SK-N-MC (cell line): ENCODE results near the gene BACE1-AS.

Experiments used
- DNase-seq: peaks from one replicate; pipeline ENCODE4 v3.0.0-alpha.2; 2011; ENCODE audit warnings: low read depth, low spot score
- H3K27ac ChIP-seq: fragments of 200-600 bp; sonication (generic); 2 replicates; pipeline ENCODE4 v1.5.1; 2016; ENCODE audit warnings: mixed run types
- H3K36me3 ChIP-seq: fragments of 200-600 bp; sonication (generic); 2 replicates; pipeline ENCODE4 v1.6.1; 2017; ENCODE audit warnings: antibody characterized with exemption, low read length, mixed read lengths; ENCODE audit not compliant: insufficient read depth
- H3K4me3 ChIP-seq: fragments of 200-600 bp; sonication (generic); 2 replicates; pipeline ENCODE4 v1.5.1; 2016
- H3K9ac ChIP-seq: fragments of 200-600 bp; sonication (generic); 2 replicates; pipeline ENCODE4 v1.8.0; 2017; ENCODE audit warnings: mixed run types, mixed read lengths; ENCODE audit not compliant: insufficient read length
- H3K9me3 ChIP-seq: fragments of 200-600 bp; sonication (generic); 2 replicates; pipeline ENCODE4 v1.6.1; 2017; ENCODE audit warnings: low read depth, mild to moderate bottlenecking, antibody characterized with exemption, low read length, moderate library complexity, mixed read lengths
- EZH2 ChIP-seq: fragments of 200-600 bp; sonication (generic); IDR thresholded peaks from one replicate; pipeline ENCODE4 v1.6.1; 2017; ENCODE audit warnings: antibody characterized with exemption
- FOXP2 ChIP-seq: optimal IDR thresholded peaks from 2 replicates; pipeline ENCODE3; 2011; ENCODE audit warnings: mild to moderate bottlenecking, moderate library complexity; ENCODE audit not compliant: insufficient read depth; ENCODE audit errors: extremely low read length, control extremely low read depth
- POLR2AphosphoS5 ChIP-seq: IDR thresholded peaks from 2 replicates; pipeline ENCODE4 v1.6.1; 2012; ENCODE audit warnings: mild to moderate bottlenecking, low read depth, low read length, borderline replicate concordance

BACE1-AS gene

GRCh38 chr11:117298195-117298594, 7.0 kb downstream of the BACE1-AS start:
- Histone ChIP-seq H3K9me3 (no peaks in the 10 kb centered on the region), H3K9ac (no peak overlapping the region), H3K4me3 (no peak overlapping the region), H3K27ac (no peak overlapping the region), H3K36me3 (no peaks in the 10 kb centered on the region)
- TF ChIP-seq EZH2 (no peak), POLR2AphosphoS5 (no peak), FOXP2 (no peak)
- DNase-seq, result no peak

GRCh38 chr11:117299351-117300282, 8.5 kb downstream of the BACE1-AS start:
- H3K9ac ChIP-seq, result no peak overlapping the region
- DNase-seq, result no peak
- no peaks in the 10 kb centered on the region for H3K9me3 ChIP-seq
- H3K27ac ChIP-seq, result no peak overlapping the region
- no peaks in the 10 kb centered on the region for H3K36me3 ChIP-seq
- H3K4me3 ChIP-seq, result no peak overlapping the region
- no peak for TF ChIP-seq FOXP2
- TF ChIP-seq POLR2AphosphoS5, result no peak

- Histone ChIP-seq H3K9me3 (no peaks in the 10 kb centered on the region), H3K4me3 (no peak overlapping the region), H3K36me3 (no peaks in the 10 kb centered on the region), H3K27ac (no peak overlapping the region), H3K9ac (no peak overlapping the region)
- TF ChIP-seq POLR2AphosphoS5 (no peak), EZH2 (no peak)
- DNase-seq, result no peak
Measured at GRCh38 chr11:117300283-117300663, 9.1 kb downstream of the BACE1-AS start.

- Histone ChIP-seq H3K9me3 (no peaks in the 10 kb centered on the region), H3K9ac (no peak overlapping the region), H3K27ac (no peak overlapping the region), H3K36me3 (no peaks in the 10 kb centered on the region), H3K4me3 (no peak overlapping the region)
- TF ChIP-seq EZH2, result no peak
- TF ChIP-seq FOXP2, result no peak
- no peak for TF ChIP-seq POLR2AphosphoS5
- no peak for DNase-seq
Measured at GRCh38 chr11:117300773-117301172, 9.6 kb downstream of the BACE1-AS start.

- Histone ChIP-seq H3K27ac (no peak overlapping the region), H3K9ac (no peak overlapping the region), H3K4me3 (no peak overlapping the region), H3K9me3 (no peaks in the 10 kb centered on the region), H3K36me3 (no peaks in the 10 kb centered on the region)
- TF ChIP-seq FOXP2, result no peak
- no peak for TF ChIP-seq EZH2
- no peak for TF ChIP-seq POLR2AphosphoS5
- no peak for DNase-seq
Measured at GRCh38 chr11:117302228-117302627, 11.1 kb downstream of the BACE1-AS start.

- DNase-seq, result no peak
- Histone ChIP-seq H3K4me3 (no peak overlapping the region), H3K9ac (no peak overlapping the region), H3K27ac (no peak overlapping the region), H3K36me3 (no peaks in the 10 kb centered on the region), H3K9me3 (no peaks in the 10 kb centered on the region)
- TF ChIP-seq EZH2, result no peak
- TF ChIP-seq FOXP2, result no peak
- TF ChIP-seq POLR2AphosphoS5, result no peak
Measured at GRCh38 chr11:117303101-117303500, 12.0 kb downstream of the BACE1-AS start.

GRCh38 chr11:117303646-117304315, 12.6 kb downstream of the BACE1-AS start:
- no peak overlapping the region for H3K4me3 ChIP-seq
- H3K36me3 ChIP-seq, result no peaks in the 10 kb centered on the region
- no peak for DNase-seq
- TF ChIP-seq EZH2 (no peak), FOXP2 (no peak), POLR2AphosphoS5 (no peak)
- H3K9me3 ChIP-seq, result no peaks in the 10 kb centered on the region
- no peak overlapping the region for H3K27ac ChIP-seq
- H3K9ac ChIP-seq, result no peak overlapping the region

GRCh38 chr11:117305145-117305544, 14.0 kb downstream of the BACE1-AS start:
- H3K4me3 ChIP-seq, result no peak overlapping the region
- DNase-seq, result no peak
- H3K36me3 ChIP-seq, result no peaks in the 10 kb centered on the region
- no peak overlapping the region for H3K9ac ChIP-seq
- no peaks in the 10 kb centered on the region for H3K9me3 ChIP-seq
- no peak overlapping the region for H3K27ac ChIP-seq
- TF ChIP-seq EZH2 (no peak), FOXP2 (no peak), POLR2AphosphoS5 (no peak)

- Histone ChIP-seq H3K36me3 (no peaks in the 10 kb centered on the region), H3K9me3 (no peaks in the 10 kb centered on the region), H3K4me3 (no peak overlapping the region), H3K9ac (no peak overlapping the region), H3K27ac (no peak overlapping the region)
- DNase-seq, result no peak
- no peak for TF ChIP-seq EZH2
- no peak for TF ChIP-seq FOXP2
- no peak for TF ChIP-seq POLR2AphosphoS5
Measured at GRCh38 chr11:117309310-117309709, 18.2 kb downstream of the BACE1-AS start.
